ENCODE results near the gene CMYA5.

- TF ChIP-seq POLR2A (IDR thresholded peaks at IDR 0.05; ENCODE audit: low read length) (no peak), GATA1 (IDR thresholded peaks at IDR 0.05; ENCODE audit: low read depth, low read length) (no peak)
Measured at GRCh38 chr5:79666758-79667157, 22.9 kb upstream of the CMYA5 start.

Measured in erythroblast (primary cell).